Measurements from ENCODE around the gene SERINC2. TPM values are rescaled to one million over a fixed set of nuclear protein-coding genes. Genes with fewer than 3 reads are reported as not detected.

The SERINC2 gene
- total and polyA plus RNA-seq, 9 of the 15 experiments (the other 6 are each of a cell fraction or from before 2014, with no cell fraction given) = 0.07 to 1.2 (median 0.70) TPM; not detected in 2

DNA sequence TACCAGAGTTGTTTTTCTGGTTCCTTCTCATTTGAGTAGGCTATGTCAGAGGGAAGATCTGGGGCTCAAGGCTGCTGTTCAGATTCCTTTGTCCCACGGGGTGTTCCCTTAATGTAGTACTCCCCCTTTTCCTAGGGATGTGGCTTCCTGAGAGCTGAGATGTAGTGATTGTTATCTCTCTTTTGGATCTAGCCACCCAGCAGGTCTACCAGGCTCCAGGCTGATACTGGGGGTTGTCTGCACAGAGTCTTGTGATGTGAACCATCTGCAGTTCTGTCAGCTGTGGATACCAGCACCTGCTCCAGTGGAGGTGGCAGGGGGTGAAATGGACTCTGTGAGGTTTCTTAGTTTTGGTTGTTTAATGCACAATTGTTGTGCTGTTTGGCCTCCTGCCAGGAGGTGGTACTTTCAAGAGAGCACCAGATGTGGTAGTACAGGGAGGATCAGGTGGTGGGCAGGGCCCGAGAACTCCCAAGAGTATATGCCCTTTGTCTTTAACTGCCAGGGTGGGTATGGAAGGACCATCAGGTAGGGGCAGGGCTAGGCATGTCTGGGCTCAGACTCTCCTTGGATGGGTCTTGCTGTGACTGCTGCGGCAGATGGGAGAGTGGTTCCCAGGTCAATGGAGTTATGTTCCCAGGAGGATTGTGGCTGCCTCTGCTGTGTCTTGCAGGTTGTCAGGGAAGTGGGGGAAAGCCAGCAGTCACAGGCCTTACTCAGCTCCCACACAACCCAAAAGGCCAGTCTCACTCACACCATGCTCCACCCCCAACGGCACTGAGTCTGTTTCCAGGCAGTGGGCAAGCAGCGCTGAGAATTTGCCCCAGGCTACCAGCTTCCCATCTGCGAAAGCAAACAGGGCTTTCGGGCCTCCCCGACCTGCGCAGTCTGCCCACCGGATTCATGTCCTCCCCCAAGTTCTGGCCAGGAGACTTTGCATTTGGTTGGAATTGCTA lies 64.2 kb downstream of the SERINC2 start (continued):
- TF ChIP-seq HOXB6 (CRISPR knock-in tag; IDR thresholded peaks at IDR 0.05; ENCODE audit: borderline replicate concordance) = no peak
- peak; percentile 20; the same call in 1 of the 2 replicates for TF ChIP-seq ZNF175 (CRISPR knock-in tag; IDR thresholded peaks at IDR 0.05; ENCODE audit: low read depth)
- TF ChIP-seq SMAD3 (CRISPR knock-in tag; conservative IDR thresholded peaks at IDR 0.05) = 0 out of 2 replicates have a peak, but pooled peaks have one; percentile 16
- TF ChIP-seq ZNF766 (CRISPR knock-in tag; conservative IDR thresholded peaks at IDR 0.05) = peak; percentile 96
- no peak for TF ChIP-seq NR1H2 (CRISPR knock-in tag; IDR thresholded peaks at IDR 0.05)
- TF ChIP-seq, protein P1, sequence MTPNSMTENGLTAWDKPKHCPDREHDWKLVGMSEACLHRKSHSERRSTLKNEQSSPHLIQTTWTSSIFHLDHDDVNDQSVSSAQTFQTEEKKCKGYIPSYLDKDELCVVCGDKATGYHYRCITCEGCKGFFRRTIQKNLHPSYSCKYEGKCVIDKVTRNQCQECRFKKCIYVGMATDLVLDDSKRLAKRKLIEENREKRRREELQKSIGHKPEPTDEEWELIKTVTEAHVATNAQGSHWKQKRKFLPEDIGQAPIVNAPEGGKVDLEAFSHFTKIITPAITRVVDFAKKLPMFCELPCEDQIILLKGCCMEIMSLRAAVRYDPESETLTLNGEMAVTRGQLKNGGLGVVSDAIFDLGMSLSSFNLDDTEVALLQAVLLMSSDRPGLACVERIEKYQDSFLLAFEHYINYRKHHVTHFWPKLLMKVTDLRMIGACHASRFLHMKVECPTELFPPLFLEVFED (CRISPR knock-in tag; conservative IDR thresholded peaks at IDR 0.05) = no peak
- TF ChIP-seq ASH1L (IDR thresholded peaks at IDR 0.05; ENCODE audit: borderline replicate concordance, low read depth, partially characterized antibody) = no peak
- TF ChIP-seq ZNF76 (CRISPR knock-in tag; IDR thresholded peaks at IDR 0.05; ENCODE audit: borderline replicate concordance) = peak; percentile 53; the same call in 1 of the 2 replicates
- TF ChIP-seq, protein P2, sequence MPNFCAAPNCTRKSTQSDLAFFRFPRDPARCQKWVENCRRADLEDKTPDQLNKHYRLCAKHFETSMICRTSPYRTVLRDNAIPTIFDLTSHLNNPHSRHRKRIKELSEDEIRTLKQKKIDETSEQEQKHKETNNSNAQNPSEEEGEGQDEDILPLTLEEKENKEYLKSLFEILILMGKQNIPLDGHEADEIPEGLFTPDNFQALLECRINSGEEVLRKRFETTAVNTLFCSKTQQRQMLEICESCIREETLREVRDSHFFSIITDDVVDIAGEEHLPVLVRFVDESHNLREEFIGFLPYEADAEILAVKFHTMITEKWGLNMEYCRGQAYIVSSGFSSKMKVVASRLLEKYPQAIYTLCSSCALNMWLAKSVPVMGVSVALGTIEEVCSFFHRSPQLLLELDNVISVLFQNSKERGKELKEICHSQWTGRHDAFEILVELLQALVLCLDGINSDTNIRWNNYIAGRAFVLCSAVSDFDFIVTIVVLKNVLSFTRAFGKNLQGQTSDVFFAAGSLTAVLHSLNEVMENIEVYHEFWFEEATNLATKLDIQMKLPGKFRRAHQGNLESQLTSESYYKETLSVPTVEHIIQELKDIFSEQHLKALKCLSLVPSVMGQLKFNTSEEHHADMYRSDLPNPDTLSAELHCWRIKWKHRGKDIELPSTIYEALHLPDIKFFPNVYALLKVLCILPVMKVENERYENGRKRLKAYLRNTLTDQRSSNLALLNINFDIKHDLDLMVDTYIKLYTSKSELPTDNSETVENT (CRISPR knock-in tag; IDR thresholded peaks at IDR 0.05) = no peak
- peak; percentile 76; the same call in 1 of the 2 replicates for TF ChIP-seq ZNF584 (CRISPR knock-in tag; IDR thresholded peaks at IDR 0.05; ENCODE audit: low read depth)
- TF ChIP-seq HEY1 (CRISPR knock-in tag; IDR thresholded peaks at IDR 0.05; ENCODE audit: borderline replicate concordance) = no peak
- 0 out of 4 replicates have a peak, but pooled peaks of 1 of the 2 experiments have one; percentile 41 for TF ChIP-seq TEAD1 (CRISPR knock-in tag; IDR thresholded peaks at IDR 0.05)
- TF ChIP-seq ZKSCAN3 (CRISPR knock-in tag; IDR thresholded peaks at IDR 0.05) = no peak

All from K562 (cell line).